VCaP (cell line): Measurements from ENCODE around the gene CNOT1.
A peak's percentile ranks its signal among the peaks of the same experiment; 100 is the strongest.
"Not testable (repeated sequence)": the region's sequence is repeated elsewhere in the genome, so short reads cannot be mapped to it uniquely, and the experiment has no call there.

Source experiments
- H3K27ac ChIP-seq: fragments of 450-650 bp; 2 replicates; pipeline ENCODE4 v1.5.1; 2017
- CTCF ChIP-seq: fragments of 450-650 bp; conservative IDR thresholded peaks from 2 replicates; pipeline ENCODE4 v1.5.1; 2017; ENCODE audit warnings: mild to moderate bottlenecking, moderate library complexity

The CNOT1 gene

DNA sequence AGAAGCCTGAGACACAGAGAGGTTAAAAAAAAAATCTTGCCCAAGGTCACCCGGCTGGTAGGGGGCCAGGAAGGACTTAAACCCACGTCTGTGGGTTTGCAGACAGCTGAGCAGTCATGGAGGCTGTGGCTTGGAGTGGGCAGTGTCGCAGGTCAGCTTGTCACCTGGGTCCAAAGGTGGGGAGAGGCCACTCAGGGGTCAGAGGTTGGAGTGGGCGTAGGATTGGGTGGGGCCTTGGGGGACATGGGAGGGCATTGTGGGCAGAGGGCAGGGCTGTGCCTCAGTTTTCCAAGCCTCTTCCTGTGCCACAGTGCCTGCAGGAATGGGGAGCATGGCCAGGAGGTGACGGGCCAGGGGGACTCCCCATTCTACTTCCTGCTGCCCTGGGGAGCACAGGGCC lies 131.7 kb downstream of the CNOT1 start:
- no peak for TF ChIP-seq CTCF
- H3K27ac ChIP-seq: no peak overlapping the region

DNA sequence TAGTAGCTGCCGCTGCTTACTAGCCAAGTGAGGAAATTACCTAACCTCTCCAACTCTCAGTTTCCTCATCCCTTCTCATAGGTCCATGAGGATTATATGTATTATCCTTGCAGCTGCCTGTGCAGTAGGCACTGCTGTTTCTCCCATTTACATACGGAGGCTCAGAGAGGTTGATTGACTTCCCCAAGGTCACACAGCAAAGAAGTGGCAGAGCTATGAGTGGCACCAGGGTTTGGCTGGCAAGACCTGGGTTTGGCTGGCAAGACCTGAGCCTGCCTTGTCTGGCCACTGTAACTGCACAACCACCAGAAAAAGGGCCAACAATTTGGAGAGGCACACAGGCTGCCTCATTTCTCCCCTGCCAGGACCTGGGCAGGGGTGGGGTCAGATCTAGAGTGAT lies 132.2 kb downstream of the CNOT1 start:
- TF ChIP-seq CTCF: no peak
- no peak overlapping the region for H3K27ac ChIP-seq

- no peak for TF ChIP-seq CTCF
- H3K27ac ChIP-seq: no peak overlapping the region
Observed at GRCh38 chr16:58495521-58496331, 133.9 kb downstream of the CNOT1 start.

- H3K27ac ChIP-seq: no peak overlapping the region
- TF ChIP-seq CTCF: peak; percentile 61
Observed at GRCh38 chr16:58494981-58495520, 134.6 kb downstream of the CNOT1 start.

DNA sequence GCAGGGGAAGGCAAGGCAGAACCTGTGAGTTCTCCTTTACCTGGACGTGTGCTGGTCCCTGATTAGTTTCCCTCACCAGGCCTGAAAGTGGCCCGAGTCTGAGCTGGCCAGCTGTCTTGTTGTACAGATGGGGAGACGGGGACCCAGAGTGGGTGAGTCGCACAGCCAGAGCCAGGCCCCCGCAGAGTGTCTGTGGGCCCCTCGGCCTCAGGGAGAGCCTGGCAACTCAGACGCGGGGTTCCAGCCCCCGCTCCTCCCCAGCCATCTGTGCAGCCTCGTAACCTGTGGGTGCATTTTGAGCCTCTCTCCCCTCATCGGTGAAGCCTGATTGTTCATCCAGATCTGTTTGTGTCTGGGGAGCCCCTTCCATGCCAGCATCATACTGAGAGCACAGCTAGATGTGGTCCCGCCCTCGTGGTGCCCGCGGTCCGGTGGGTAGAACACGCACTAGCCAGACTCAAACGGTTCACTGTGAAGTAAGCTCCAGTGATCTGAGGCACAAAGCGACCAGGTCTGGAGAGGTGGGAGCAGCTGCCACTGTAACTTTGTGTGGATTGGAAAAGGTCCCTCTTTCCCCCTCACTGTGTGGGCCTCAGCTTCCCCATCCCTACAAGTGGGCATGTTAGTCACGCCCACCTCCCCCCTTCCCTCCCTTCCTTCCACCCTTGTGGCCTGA lies 135.7 kb downstream of the CNOT1 start:
- no peak for TF ChIP-seq CTCF
- no peak overlapping the region for H3K27ac ChIP-seq

GRCh38 chr16:58492735-58493134 lies 136.9 kb downstream of the CNOT1 start:
- no peak for TF ChIP-seq CTCF
- no peak overlapping the region for H3K27ac ChIP-seq

DNA sequence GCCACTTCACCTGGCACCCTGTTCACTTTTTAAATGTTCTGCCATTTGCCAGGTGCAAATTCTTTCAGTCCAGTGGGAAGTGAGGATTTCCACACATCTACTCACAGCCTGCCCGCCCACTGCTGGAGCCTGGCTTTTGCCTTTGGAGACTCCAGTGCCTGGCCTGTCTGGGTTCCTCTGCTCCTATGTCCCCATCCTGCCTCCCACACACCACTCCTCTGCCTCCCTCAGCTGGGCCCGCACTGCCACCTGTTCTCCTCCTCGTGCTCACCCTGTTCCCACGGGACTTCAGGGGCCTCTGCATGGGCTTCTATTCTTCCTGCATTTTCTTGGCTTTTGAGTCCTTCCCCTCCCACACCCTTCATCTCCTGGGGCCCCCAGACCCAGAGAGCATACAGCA lies 137.6 kb downstream of the CNOT1 start:
- no peak for TF ChIP-seq CTCF
- no peak overlapping the region for H3K27ac ChIP-seq

- H3K27ac ChIP-seq: not testable (repeated sequence)
Observed at GRCh38 chr16:58490539-58490938, 139.1 kb downstream of the CNOT1 start.
